Mononuclear cell (primary cell): Measurements from ENCODE around the gene NAA10. TPM values are rescaled to one million over a fixed set of nuclear protein-coding genes. Genes with fewer than 3 reads are reported as not detected.

Experiments used
- H3K27me3 ChIP-seq: 2 replicates; pipeline ENCODE4 v1.6.0; 2011; ENCODE audit warnings: low read length, control low read depth; ENCODE audit not compliant: insufficient read depth
- H3K4me1 ChIP-seq: 2 replicates; pipeline ENCODE4 v1.5.1; 2011; ENCODE audit warnings: mild to moderate bottlenecking, low read length, control low read depth; ENCODE audit not compliant: insufficient read depth
- H3K4me3 ChIP-seq: 2 replicates; pipeline ENCODE4 v1.5.1; 2011; ENCODE audit warnings: mild to moderate bottlenecking, low read length, moderate library complexity
- H3K9me3 ChIP-seq: 2 replicates; pipeline ENCODE4 v1.5.1; 2011; ENCODE audit warnings: low read depth, mild to moderate bottlenecking, control low read depth, low read length
- total RNA-seq: library from RNA; depleted of rRNA; stranded (reverse); fragments of >200 nt; gene quantifications from one replicate; pipeline ENCODE4 v1.2.3, GENCODE V29; 2012

NAA10 gene
- total RNA-seq, 1 donor, result 22.0 TPM

- Histone ChIP-seq H3K27me3 (no peaks in the 10 kb centered on the region), H3K9me3 (no peaks in the 10 kb centered on the region), H3K4me1 (peaks cover 34% of the 10 kb centered on the region)
These were observed 11.4 kb upstream of the NAA10 start for GRCh38 chrX:153945956-153946943.

GRCh38 chrX:153944800-153945150, 9.9 kb upstream of the NAA10 start:
- H3K4me3 ChIP-seq, result peak overlapping the region; percentile 47
- no peaks in the 10 kb centered on the region for H3K9me3 ChIP-seq
- H3K27me3 ChIP-seq, result no peaks in the 10 kb centered on the region
- peaks cover 37% of the 10 kb centered on the region for H3K4me1 ChIP-seq

More at GRCh38 chrX:153945956-153946943, 11.4 kb upstream of the NAA10 start:
- H3K4me3 ChIP-seq, result no peak overlapping the region

GRCh38 chrX:153944140-153944799, 9.4 kb upstream of the NAA10 start, which contains the start of gene RENBP:
RENBP (minus strand) TSS chrX:153944643; CDS start chrX:153944610, 33 bp downstream.
- Histone ChIP-seq H3K4me3 (peak within 1 kb of the TSS; percentile 47), H3K4me1 (peaks cover 37% of the 10 kb centered on the region)

GRCh38 chrX:153941336-153942252, 6.8 kb upstream of the NAA10 start:
- H3K4me3 ChIP-seq, result no peak overlapping the region
- no peaks in the 10 kb centered on the region for H3K9me3 ChIP-seq
- H3K27me3 ChIP-seq, result no peaks in the 10 kb centered on the region

More at GRCh38 chrX:153944140-153944799, 9.4 kb upstream of the NAA10 start, which contains the start of gene RENBP:
- H3K27me3 ChIP-seq, result no peaks in the 10 kb centered on the region
- no peaks in the 10 kb centered on the region for H3K9me3 ChIP-seq

GRCh38 chrX:153939573-153939972, 4.7 kb upstream of the NAA10 start:
- peaks cover 25% of the 10 kb centered on the region for H3K4me1 ChIP-seq
- H3K9me3 ChIP-seq, result no peaks in the 10 kb centered on the region
- H3K4me3 ChIP-seq, result no peak overlapping the region
- no peaks in the 10 kb centered on the region for H3K27me3 ChIP-seq

More at GRCh38 chrX:153941336-153942252, 6.8 kb upstream of the NAA10 start:
- H3K4me1 ChIP-seq, result peaks cover 26% of the 10 kb centered on the region

- peaks cover 27% of the 10 kb centered on the region for H3K4me1 ChIP-seq
- no peaks in the 10 kb centered on the region for H3K9me3 ChIP-seq
- H3K27me3 ChIP-seq, result no peaks in the 10 kb centered on the region
- H3K4me3 ChIP-seq, result no peak overlapping the region
These were observed 3.5 kb upstream of the NAA10 start for GRCh38 chrX:153938226-153938786.

- H3K27me3 ChIP-seq, result no peaks in the 10 kb centered on the region
- H3K9me3 ChIP-seq, result no peaks in the 10 kb centered on the region
- no peak overlapping the region for H3K4me3 ChIP-seq
- peaks cover 20% of the 10 kb centered on the region for H3K4me1 ChIP-seq
These were observed 2.2 kb upstream of the NAA10 start for GRCh38 chrX:153937056-153937455.

GRCh38 chrX:153935326-153935851, 552 bp upstream of the NAA10 start:
- H3K27me3 ChIP-seq, result no peaks in the 10 kb centered on the region
- peaks cover 12% of the 10 kb centered on the region for H3K4me1 ChIP-seq
- H3K9me3 ChIP-seq, result no peaks in the 10 kb centered on the region
- H3K4me3 ChIP-seq, result no peak overlapping the region

GRCh38 chrX:153934148-153934761, 582 bp downstream of the NAA10 start:
- Histone ChIP-seq H3K27me3 (no peaks in the 10 kb centered on the region), H3K4me1 (peaks cover 18% of the 10 kb centered on the region), H3K4me3 (peak overlapping the region; percentile 50), H3K9me3 (no peaks in the 10 kb centered on the region)

- Histone ChIP-seq H3K4me3 (no peak overlapping the region), H3K27me3 (no peaks in the 10 kb centered on the region), H3K4me1 (peaks cover 23% of the 10 kb centered on the region), H3K9me3 (no peaks in the 10 kb centered on the region)
These were observed 1.1 kb downstream of the NAA10 start for GRCh38 chrX:153933748-153934147.

- peaks cover 28% of the 10 kb centered on the region for H3K4me1 ChIP-seq
- H3K4me3 ChIP-seq, result no peak overlapping the region
- H3K9me3 ChIP-seq, result no peaks in the 10 kb centered on the region
- no peaks in the 10 kb centered on the region for H3K27me3 ChIP-seq
These were observed 2.5 kb downstream of the NAA10 start for GRCh38 chrX:153932220-153932915.

GRCh38 chrX:153931748-153932147, 3.1 kb downstream of the NAA10 start:
- Histone ChIP-seq H3K9me3 (no peaks in the 10 kb centered on the region), H3K27me3 (no peaks in the 10 kb centered on the region), H3K4me1 (peaks cover 34% of the 10 kb centered on the region), H3K4me3 (no peak overlapping the region)

GRCh38 chrX:153931151-153931550, 3.7 kb downstream of the NAA10 start:
- no peak overlapping the region for H3K4me3 ChIP-seq
- H3K27me3 ChIP-seq, result no peaks in the 10 kb centered on the region
- H3K4me1 ChIP-seq, result peaks cover 34% of the 10 kb centered on the region
- H3K9me3 ChIP-seq, result no peaks in the 10 kb centered on the region
